ENCODE data around the gene AMOTL2.
A peak's percentile ranks its signal among the peaks of the same experiment; 100 is the strongest.

AMOTL2 gene

GRCh38 chr3:134374105-134374790 is at the start of gene AMOTL2:
Gene AMOTL2, minus strand, starts transcription at chr3:134374447. Its CDS starts 3,014 bp downstream, at chr3:134371433.
- peak; percentile 99 for DNase-seq (ENCODE audit: low read depth, low spot score)

DNA sequence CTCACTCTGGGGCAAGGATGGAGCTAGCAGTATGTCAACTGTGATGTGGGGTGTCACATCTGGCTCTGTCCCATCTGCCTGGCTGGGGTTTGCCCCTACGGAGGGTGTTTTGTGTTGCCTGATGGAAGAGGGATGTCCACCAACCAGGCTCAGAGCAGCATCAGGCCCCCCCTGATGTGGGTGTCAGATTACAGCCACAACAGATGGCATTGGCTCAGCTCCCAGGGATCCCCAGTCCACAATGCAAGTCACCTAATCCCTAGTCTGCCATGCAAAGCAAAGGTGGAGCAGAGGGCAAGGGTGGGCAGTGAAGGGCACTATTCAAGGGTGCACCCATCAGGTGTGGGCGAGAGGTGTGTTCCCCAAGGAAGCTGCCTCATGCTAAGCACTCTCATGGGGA is 48.9 kb upstream of the AMOTL2 start:
- DNase-seq (ENCODE audit: low read depth, low spot score) = peak; percentile 65

GRCh38 chr3:134419960-134420321 is 45.7 kb upstream of the AMOTL2 start:
- no peak for DNase-seq (ENCODE audit: low read depth, low spot score)

GRCh38 chr3:134419214-134419959 is 45.1 kb upstream of the AMOTL2 start:
- no peak for DNase-seq (ENCODE audit: low read depth, low spot score)

- DNase-seq (ENCODE audit: low read depth, low spot score) = no peak
These were observed 34.8 kb upstream of the AMOTL2 start for GRCh38 chr3:134409041-134409440.

GRCh38 chr3:134407239-134407625 is 33.0 kb upstream of the AMOTL2 start:
- peak; percentile 41 for DNase-seq (ENCODE audit: low read depth, low spot score)

GRCh38 chr3:134406331-134407238 is 32.3 kb upstream of the AMOTL2 start:
- peak; percentile 59 for DNase-seq (ENCODE audit: low read depth, low spot score)

- no peak for DNase-seq (ENCODE audit: low read depth, low spot score)
These were observed 30.2 kb upstream of the AMOTL2 start for GRCh38 chr3:134404366-134404885.

- no peak for DNase-seq (ENCODE audit: low read depth, low spot score)
These were observed 23.5 kb upstream of the AMOTL2 start for GRCh38 chr3:134397755-134398154.

DNA sequence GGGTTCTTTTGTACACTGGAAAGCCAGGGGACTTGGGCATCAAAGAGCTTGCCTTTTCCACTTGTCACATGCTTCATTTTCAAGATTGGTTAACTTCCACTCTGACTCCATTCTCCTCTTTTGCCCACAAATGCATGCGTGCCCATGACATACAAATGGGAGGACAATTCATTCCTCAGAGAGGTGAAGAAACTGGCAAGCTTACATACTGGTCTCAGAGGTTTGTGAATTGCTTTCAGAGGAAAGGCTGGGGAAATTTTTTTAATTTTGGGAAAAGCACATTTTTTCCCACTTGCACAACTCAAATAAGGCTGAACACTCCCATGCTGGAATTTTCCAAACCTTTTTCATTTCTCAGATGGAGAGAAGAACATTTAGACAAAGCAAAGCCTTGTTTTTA is 20.9 kb upstream of the AMOTL2 start:
- no peak for DNase-seq (ENCODE audit: low read depth, low spot score)

DNA sequence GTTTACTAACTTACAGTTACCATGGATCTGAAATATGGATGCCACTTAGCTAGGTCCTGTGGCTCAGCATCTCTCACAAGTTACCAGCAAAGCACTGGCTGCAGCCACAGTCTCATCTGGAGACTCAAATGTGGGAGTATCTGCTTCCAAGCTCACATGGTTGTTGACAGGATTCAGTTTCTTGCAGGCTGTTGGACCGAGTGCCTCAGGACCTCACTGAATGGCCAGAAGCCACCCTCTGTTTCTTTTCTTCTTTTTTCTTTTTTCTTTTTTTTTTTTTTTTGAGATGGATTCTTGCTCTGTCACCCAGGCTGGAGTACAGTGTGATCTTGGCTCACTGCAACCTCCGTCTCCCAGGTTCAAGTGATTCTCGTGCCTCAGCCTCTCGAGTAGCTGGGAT is 20.1 kb upstream of the AMOTL2 start:
- DNase-seq (ENCODE audit: low read depth, low spot score) = no peak

GRCh38 chr3:134393074-134393473 is 18.8 kb upstream of the AMOTL2 start:
- DNase-seq (ENCODE audit: low read depth, low spot score) = no peak

- DNase-seq (ENCODE audit: low read depth, low spot score) = peak; percentile 63
These were observed 18.2 kb upstream of the AMOTL2 start for GRCh38 chr3:134392336-134392983.

- DNase-seq (ENCODE audit: low read depth, low spot score) = no peak
These were observed 15.6 kb upstream of the AMOTL2 start for GRCh38 chr3:134389865-134390264.

GRCh38 chr3:134388788-134389485 is 14.7 kb upstream of the AMOTL2 start:
- no peak for DNase-seq (ENCODE audit: low read depth, low spot score)

- no peak for DNase-seq (ENCODE audit: low read depth, low spot score)
These were observed 14.0 kb upstream of the AMOTL2 start for GRCh38 chr3:134388292-134388691.

GRCh38 chr3:134387293-134387692 is 13.0 kb upstream of the AMOTL2 start:
- no peak for DNase-seq (ENCODE audit: low read depth, low spot score)

DNA sequence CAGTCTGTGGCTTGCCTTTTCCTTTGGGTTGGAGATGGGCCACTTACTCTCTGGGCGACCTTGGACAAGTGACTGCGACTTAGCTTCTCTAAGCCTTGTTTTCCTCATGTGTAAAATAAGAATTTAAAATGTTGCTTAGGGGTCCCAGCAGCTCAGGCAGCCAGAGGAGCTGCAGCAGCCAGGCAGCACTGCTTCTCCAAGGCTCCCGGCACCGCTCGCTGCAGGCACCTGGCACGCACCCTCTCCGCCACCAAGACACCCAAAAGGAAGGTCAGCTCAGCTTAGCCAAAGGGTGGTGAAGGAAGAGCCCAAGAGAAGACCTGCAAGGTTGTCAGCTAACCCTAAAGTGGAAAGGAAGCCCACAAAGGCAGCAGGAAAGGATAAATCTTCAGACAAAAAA is 10.7 kb upstream of the AMOTL2 start:
- DNase-seq (ENCODE audit: low read depth, low spot score) = no peak

DNA sequence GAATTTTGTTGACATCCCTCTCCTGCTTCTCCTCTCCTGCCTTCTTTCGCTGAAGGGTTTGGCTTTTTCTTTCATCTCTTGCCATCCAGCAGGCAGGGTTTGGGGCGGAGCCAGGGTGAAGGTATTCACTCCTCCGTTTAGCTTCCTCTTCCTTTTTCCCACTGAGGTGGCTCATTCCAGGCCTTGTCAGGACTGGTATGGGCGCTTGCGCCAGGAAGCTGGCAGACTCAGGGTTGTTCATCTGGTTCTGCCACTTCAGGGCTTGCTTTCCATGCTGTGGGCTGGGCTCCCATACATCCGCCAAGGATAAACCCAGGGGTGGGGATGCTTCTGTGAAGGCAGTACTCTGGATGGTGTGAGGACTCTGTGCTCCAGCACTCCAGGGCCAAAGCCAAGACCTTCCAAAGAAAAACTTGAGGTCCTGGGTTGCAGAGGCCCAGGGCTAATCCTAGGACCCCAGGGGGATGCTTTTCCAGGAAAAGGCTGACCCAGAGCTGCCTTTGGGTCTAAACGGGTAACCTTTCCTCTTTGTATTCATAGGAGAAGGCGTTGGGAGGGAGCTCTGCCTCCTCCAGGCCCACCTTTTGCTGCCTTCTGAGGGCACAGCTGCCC is 7.7 kb upstream of the AMOTL2 start:
- DNase-seq (ENCODE audit: low read depth, low spot score) = peak; percentile 31

DNA sequence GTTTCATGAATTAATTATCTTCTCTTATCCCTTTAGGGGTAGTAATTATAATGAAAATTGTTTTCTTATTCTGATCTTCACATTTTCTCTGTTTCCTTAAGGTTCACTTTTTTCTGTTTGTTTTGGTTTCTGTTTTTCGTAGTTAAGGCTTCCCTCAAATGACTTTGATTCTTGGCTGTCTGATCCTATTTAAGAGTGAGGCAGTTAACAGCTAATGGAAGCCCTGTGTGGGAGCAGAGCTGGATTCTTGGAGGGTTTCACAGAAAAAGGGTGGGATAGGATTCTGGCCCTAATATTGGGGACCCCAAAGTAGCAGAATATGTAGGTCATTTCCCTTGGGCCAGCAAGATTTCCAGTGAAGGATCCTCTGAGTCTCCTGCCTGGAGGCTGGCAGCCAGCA is 6.8 kb upstream of the AMOTL2 start:
- no peak for DNase-seq (ENCODE audit: low read depth, low spot score)
